SK-N-SH treated with all-trans-retinoic acid at 6 μM for 48 hours (cell line): ENCODE measurements around the gene ZNF287.

Experiments used
- ATAC-seq: fragments of 200-7000 bp; cut with Tn5 transposase; 3 replicates; pipeline ENCODE4 v1.9.1; 2020; ENCODE audit warnings: mild to moderate bottlenecking, moderate library complexity
- ARNTL ChIP-seq: fragments of 450-650 bp; formaldehyde crosslinking; IDR thresholded peaks from 2 replicates; pipeline ENCODE4 v1.5.0; 2020; ENCODE audit warnings: low read depth, mild to moderate bottlenecking, moderate library complexity, borderline replicate concordance
- BACH2 ChIP-seq: fragments of 250-450 bp; sonication (Bioruptor Pico); IDR thresholded peaks from 2 replicates; pipeline ENCODE4 v1.9.0; 2021; ENCODE audit warnings: mild to moderate bottlenecking, borderline replicate concordance
- CREB5 ChIP-seq: fragments of 250-450 bp; sonication (Bioruptor Pico); IDR thresholded peaks from 2 replicates; pipeline ENCODE4 v1.5.1; 2020; ENCODE audit warnings: low read depth, mild to moderate bottlenecking, moderate library complexity
- CSDC2 ChIP-seq: fragments of 250-450 bp; sonication (Bioruptor Pico); IDR thresholded peaks from 2 replicates; pipeline ENCODE4 v1.5.0; 2020; ENCODE audit warnings: mild to moderate bottlenecking, moderate library complexity
- ESRRG ChIP-seq: fragments of 250-450 bp; sonication (Bioruptor Pico); IDR thresholded peaks from 2 replicates; pipeline ENCODE4 v1.6.1; 2021; ENCODE audit warnings: mild to moderate bottlenecking
- GLIS3 ChIP-seq: fragments of 250-450 bp; sonication (Bioruptor Pico); IDR thresholded peaks from 2 replicates; pipeline ENCODE4 v1.5.0; 2020; ENCODE audit warnings: mild to moderate bottlenecking, moderate library complexity
- ISL1 ChIP-seq: fragments of 250-450 bp; sonication (Bioruptor Pico); IDR thresholded peaks from 2 replicates; pipeline ENCODE4 v2.1.2; 2022; ENCODE audit warnings: mild to moderate bottlenecking, moderate library complexity
- OSR1 ChIP-seq: fragments of 250-450 bp; sonication (Bioruptor Pico); IDR thresholded peaks from 2 replicates; pipeline ENCODE4 v1.8.0; 2022; ENCODE audit warnings: moderate library complexity, mild to moderate bottlenecking, inconsistent platforms
- PATZ1 ChIP-seq: fragments of 250-450 bp; sonication (Bioruptor Pico); IDR thresholded peaks from 2 replicates; pipeline ENCODE4 v1.8.0; 2020; ENCODE audit warnings: mild to moderate bottlenecking, moderate library complexity, borderline replicate concordance
- POU6F1 ChIP-seq: fragments of 250-450 bp; sonication (Bioruptor Pico); IDR thresholded peaks from 2 replicates; pipeline ENCODE4 v1.8.0; 2021; ENCODE audit warnings: low read depth, mild to moderate bottlenecking, moderate library complexity, borderline replicate concordance
- PPARA ChIP-seq: fragments of 250-450 bp; sonication (Bioruptor Pico); IDR thresholded peaks from 2 replicates; pipeline ENCODE4 v1.5.0; 2020; ENCODE audit warnings: mild to moderate bottlenecking, borderline replicate concordance
- RARB ChIP-seq: fragments of 250-450 bp; sonication (Bioruptor Pico); IDR thresholded peaks from 2 replicates; pipeline ENCODE4 v1.8.0; 2021; ENCODE audit warnings: mild to moderate bottlenecking, moderate library complexity
- SNAI2 ChIP-seq: fragments of 250-450 bp; sonication (Bioruptor Pico); IDR thresholded peaks from 2 replicates; pipeline ENCODE4 v1.5.0; 2020; ENCODE audit warnings: mild to moderate bottlenecking, moderate library complexity
- TCF4 ChIP-seq: fragments of 250-450 bp; sonication (Bioruptor Pico); IDR thresholded peaks from 2 replicates; pipeline ENCODE4 v1.8.0; 2021; ENCODE audit warnings: mild to moderate bottlenecking, moderate library complexity, borderline replicate concordance
- TOX ChIP-seq: fragments of 250-450 bp; sonication (Bioruptor Pico); IDR thresholded peaks from 2 replicates; pipeline ENCODE4 v1.8.0; 2021; ENCODE audit warnings: mild to moderate bottlenecking, moderate library complexity, borderline replicate concordance
- TSHZ2 ChIP-seq: fragments of 250-450 bp; sonication (Bioruptor Pico); IDR thresholded peaks from 2 replicates; pipeline ENCODE4 v1.5.0; 2020; ENCODE audit warnings: mild to moderate bottlenecking, moderate library complexity
- ZC3H10 ChIP-seq: fragments of 250-450 bp; sonication (Bioruptor Pico); IDR thresholded peaks from 2 replicates; pipeline ENCODE4 v1.5.1; 2021; ENCODE audit warnings: mild to moderate bottlenecking, moderate library complexity
- ZFP3 ChIP-seq: fragments of 250-450 bp; sonication (Bioruptor Pico); IDR thresholded peaks from 2 replicates; pipeline ENCODE4 v1.5.0; 2020; ENCODE audit warnings: mild to moderate bottlenecking, moderate library complexity
- ZNF565 ChIP-seq: fragments of 450-650 bp; formaldehyde crosslinking; conservative IDR thresholded peaks from 2 replicates; pipeline ENCODE4 v1.5.0; 2020; ENCODE audit warnings: low read depth, mild to moderate bottlenecking, moderate library complexity
- ZNF70 ChIP-seq: fragments of 450-650 bp; formaldehyde crosslinking; IDR thresholded peaks from 2 replicates; pipeline ENCODE4 v1.5.0; 2020; ENCODE audit warnings: mild to moderate bottlenecking, moderate library complexity
- ZNF8 ChIP-seq: fragments of 450-650 bp; formaldehyde crosslinking; IDR thresholded peaks from 2 replicates; pipeline ENCODE4 v1.5.0; 2020; ENCODE audit warnings: mild to moderate bottlenecking, moderate library complexity

ZNF287 gene

GRCh38 chr17:16517477-16517876, 51.5 kb downstream of the ZNF287 start (continued):
- TF ChIP-seq POU6F1 (no peak), BACH2 (CRISPR knock-in tag) (no peak), PPARA (no peak)

GRCh38 chr17:16516594-16517051, 52.4 kb downstream of the ZNF287 start:
- TF ChIP-seq ARNTL, result no peak
- no peak for TF ChIP-seq POU6F1
- no peak for TF ChIP-seq TCF4 (CRISPR knock-in tag)
- no peak for TF ChIP-seq OSR1 (CRISPR knock-in tag)
- TF ChIP-seq ESRRG (CRISPR knock-in tag), result no peak
- no peak for TF ChIP-seq ZNF70 (CRISPR knock-in tag)
- no peak for TF ChIP-seq CREB5 (CRISPR knock-in tag)
- no peak for TF ChIP-seq BACH2 (CRISPR knock-in tag)
- TF ChIP-seq GLIS3 (CRISPR knock-in tag), result no peak
- no peak for TF ChIP-seq ZFP3 (CRISPR knock-in tag)
- no peak for TF ChIP-seq PATZ1 (CRISPR knock-in tag)
- no peak for TF ChIP-seq ISL1 (CRISPR knock-in tag)
- TF ChIP-seq TOX (CRISPR knock-in tag), result no peak
- TF ChIP-seq ZNF565 (CRISPR knock-in tag), result no peak
- TF ChIP-seq RARB (CRISPR knock-in tag), result no peak
- no peak for TF ChIP-seq CSDC2 (CRISPR knock-in tag)
- no peak for TF ChIP-seq ZNF8 (CRISPR knock-in tag)
- TF ChIP-seq TSHZ2 (CRISPR knock-in tag), result no peak
- ATAC-seq, result peak; percentile 89

DNA sequence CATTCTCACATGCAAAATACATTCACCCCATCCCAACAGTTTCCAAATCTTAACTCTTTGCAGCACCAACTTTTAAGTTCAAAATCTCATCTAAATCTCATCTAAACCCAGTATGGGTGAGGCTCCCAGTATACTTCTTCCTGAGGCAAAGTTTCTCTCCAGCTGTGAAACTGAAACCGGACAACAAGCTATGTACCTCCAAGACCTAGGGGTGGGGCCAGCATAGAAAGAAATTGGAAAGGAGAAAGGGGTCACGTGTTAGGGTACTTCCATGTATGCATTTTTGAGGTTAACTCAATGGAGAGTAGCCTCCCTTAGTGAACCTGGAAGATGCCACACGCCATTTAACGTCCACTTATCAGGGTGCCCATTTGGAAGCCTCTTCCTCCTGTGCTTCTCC, 53.1 kb downstream of the ZNF287 start:
- no peak for ATAC-seq
- TF ChIP-seq POU6F1 (no peak), ZNF8 (CRISPR knock-in tag) (no peak), ZNF565 (CRISPR knock-in tag) (no peak), PATZ1 (CRISPR knock-in tag) (no peak), CSDC2 (CRISPR knock-in tag) (no peak), RARB (CRISPR knock-in tag) (no peak), TCF4 (CRISPR knock-in tag) (no peak), CREB5 (CRISPR knock-in tag) (no peak), GLIS3 (CRISPR knock-in tag) (no peak), ZFP3 (CRISPR knock-in tag) (no peak), PPARA (no peak), ZNF70 (CRISPR knock-in tag) (no peak), SNAI2 (no peak), ESRRG (CRISPR knock-in tag) (no peak), OSR1 (CRISPR knock-in tag) (no peak), BACH2 (CRISPR knock-in tag) (no peak), ZC3H10 (CRISPR knock-in tag) (no peak), ISL1 (CRISPR knock-in tag) (no peak)
